H1 (cell line): ENCODE results near the gene E2F2. TPM values are rescaled to one million over a fixed set of nuclear protein-coding genes. Genes with fewer than 3 reads are reported as not detected.
A peak's percentile ranks its signal among the peaks of the same experiment; 100 is the strongest.

ENCODE experiments used
- CTCF ChIA-PET: fragments of 300-600 bp; sonication (Branson Sonifier 250); formaldehyde crosslinking; loops from one replicate; lab custom pipeline; 2021; ENCODE audit not compliant: partially characterized antibody; lab: Charles Lee
- POLR2A ChIA-PET: fragments of 300-600 bp; sonication (Branson Sonifier 250); formaldehyde crosslinking; loops from one replicate; lab custom pipeline; 2021; ENCODE audit warnings: inconsistent platforms; ENCODE audit not compliant: partially characterized antibody; lab: Charles Lee
- DNase-seq, 2 experiments: peaks; one replicate each; pipeline versions ENCODE4 v3.0.0 to v3.0.0-alpha.2; 2010 to 2022; ENCODE audit warnings: low spot score in 2 of 2, low read depth in 1 of 2, mixed read lengths in 1 of 2
- FAIRE-seq: peaks from 2 replicates; lab custom pipeline; 2011; peaks lifted over from hg19 to GRCh38; lab: Jason Lieb, UNC
- H2AFZ ChIP-seq: 2 replicates; pipeline ENCODE4 v1.8.1; 2012; ENCODE audit warnings: low read length, inconsistent platforms
- H2AK5ac ChIP-seq: 2 replicates; pipeline ENCODE4 v1.6.1; 2013; ENCODE audit warnings: low read depth, low read length
- H2BK120ac ChIP-seq: replicated peaks from 2 replicates; pipeline ENCODE3; 2013; ENCODE audit warnings: low read depth, low read length, inconsistent platforms
- H2BK12ac ChIP-seq: 2 replicates; pipeline ENCODE4 v1.6.1; 2013; ENCODE audit warnings: low read depth, low read length
- H2BK15ac ChIP-seq: 2 replicates; pipeline ENCODE4 v1.6.1; 2013; ENCODE audit warnings: low read length
- H2BK20ac ChIP-seq: 2 replicates; pipeline ENCODE4 v1.6.1; 2013; ENCODE audit warnings: low read length
- H2BK5ac ChIP-seq: 2 replicates; pipeline ENCODE4 v1.6.1; 2013; ENCODE audit warnings: low read depth, low read length
- H3K14ac ChIP-seq: 2 replicates; pipeline ENCODE4 v1.6.1; 2013; ENCODE audit warnings: inconsistent platforms; ENCODE audit not compliant: insufficient read length
- H3K18ac ChIP-seq: 2 replicates; pipeline ENCODE4 v1.6.1; 2013; ENCODE audit warnings: low read length; ENCODE audit errors: extremely low read depth
- H3K23ac ChIP-seq: 2 replicates; pipeline ENCODE4 v1.6.1; 2013; ENCODE audit warnings: inconsistent platforms; ENCODE audit not compliant: insufficient read length
- H3K23me2 ChIP-seq: 2 replicates; pipeline ENCODE4 v1.6.1; 2013; ENCODE audit warnings: low read depth, low read length
- H3K27ac ChIP-seq: 2 replicates; pipeline ENCODE4 v1.6.1; 2011; ENCODE audit warnings: low read depth, low read length, inconsistent platforms
- H3K27me3 ChIP-seq, 4 experiments: replicated peaks in 1 of 4; 1 replicate in 1 of 4; 2 replicates in 3 of 4; pipeline versions ENCODE4 v1.6.1 to v1.8.1; 2011 to 2013; ENCODE audit warnings: low read length in 3 of 4, mild to moderate bottlenecking in 3 of 4, inconsistent platforms in 2 of 4, mixed read lengths in 2 of 4, moderate library complexity in 1 of 4; ENCODE audit not compliant: control insufficient read depth in 3 of 4, insufficient read depth in 3 of 4; ENCODE audit errors: extremely low read depth in 1 of 4
- H3K36me3 ChIP-seq, 4 experiments: 2 replicates each; pipeline versions ENCODE4 v1.6.1 to v1.8.1; 2011 to 2013; ENCODE audit warnings: mild to moderate bottlenecking in 4 of 4, low read length in 3 of 4, moderate library complexity in 2 of 4, control low read depth in 1 of 4, inconsistent platforms in 1 of 4; ENCODE audit not compliant: insufficient read depth in 4 of 4, control insufficient read depth in 2 of 4
- H3K4ac ChIP-seq: replicated peaks from 2 replicates; pipeline ENCODE3; 2013; ENCODE audit warnings: low read length, low read depth, mixed read lengths, inconsistent platforms; ENCODE audit not compliant: insufficient read length
- H3K4me1 ChIP-seq, 4 experiments: replicated peaks in 1 of 4; 1 replicate in 1 of 4; 2 replicates in 3 of 4; pipeline versions ENCODE4 v1.6.1 to v1.8.1; 2011 to 2013; ENCODE audit warnings: low read length in 3 of 4, inconsistent platforms in 2 of 4, mixed read lengths in 1 of 4; ENCODE audit not compliant: insufficient read depth in 4 of 4, control insufficient read depth in 3 of 4
- H3K4me2 ChIP-seq, 2 experiments: 2 replicates each; pipeline versions ENCODE4 v1.6.1 to v1.8.1; 2011 to 2013; ENCODE audit warnings: low read depth in 2 of 2, low read length in 2 of 2, control low read depth in 1 of 2, inconsistent platforms in 1 of 2, mild to moderate bottlenecking in 1 of 2; ENCODE audit not compliant: insufficient read depth in 1 of 2
- H3K4me3 ChIP-seq, 4 experiments: fragments of 200-600, 300-600 bp in 1 of 4; sonication (generic), shearing (Covaris generic), sonication (Bioruptor Twin) in 1 of 4; 2 replicates each; pipeline versions ENCODE4 v1.5.1 to v1.8.1; 2011 to 2016; ENCODE audit warnings: low read length in 4 of 4, low read depth in 3 of 4, control low read depth in 2 of 4, inconsistent platforms in 2 of 4, mild to moderate bottlenecking in 2 of 4, mixed read lengths in 1 of 4, moderate library complexity in 1 of 4; ENCODE audit not compliant: insufficient read depth in 2 of 4; ENCODE audit errors: extremely low read depth in 1 of 4
- H3K56ac ChIP-seq: replicated peaks from 2 replicates; pipeline ENCODE3; 2013; ENCODE audit warnings: low read depth, mild to moderate bottlenecking, mixed read lengths, low read length, inconsistent platforms; ENCODE audit not compliant: insufficient read length
- H3K79me1 ChIP-seq: 2 replicates; pipeline ENCODE4 v1.6.1; 2013; ENCODE audit warnings: low read depth, low read length, control low read depth
- H3K79me2 ChIP-seq, 2 experiments: 2 replicates each; pipeline versions ENCODE4 v1.6.1 to v1.8.1; 2012 to 2013; ENCODE audit warnings: low read length in 2 of 2, mild to moderate bottlenecking in 2 of 2, inconsistent platforms in 1 of 2; ENCODE audit not compliant: insufficient read depth in 2 of 2, control insufficient read depth in 1 of 2
- H3K9ac ChIP-seq, 4 experiments: replicated peaks in 1 of 4; 1 replicate in 1 of 4; 2 replicates in 3 of 4; pipeline versions ENCODE4 v1.6.1 to v1.8.1; 2011 to 2013; ENCODE audit warnings: low read depth in 3 of 4, low read length in 3 of 4, control low read depth in 2 of 4, mild to moderate bottlenecking in 2 of 4, moderate library complexity in 2 of 4, inconsistent platforms in 1 of 4; ENCODE audit errors: extremely low read depth in 1 of 4
- H3K9me3 ChIP-seq, 2 experiments: 2 replicates each; pipeline versions ENCODE4 v1.6.1 to v1.8.1; 2012 to 2013; ENCODE audit warnings: mild to moderate bottlenecking in 2 of 2, moderate library complexity in 2 of 2, control low read depth in 1 of 2, inconsistent platforms in 1 of 2, low read depth in 1 of 2, low read length in 1 of 2, mixed read lengths in 1 of 2; ENCODE audit not compliant: insufficient read depth in 2 of 2
- H4K20me1 ChIP-seq, 2 experiments: replicated peaks in 1 of 2; 2 replicates each; pipeline versions ENCODE3 to v1.8.1; 2011 to 2013; ENCODE audit warnings: inconsistent platforms in 2 of 2, low read length in 2 of 2, mild to moderate bottlenecking in 1 of 2; ENCODE audit not compliant: insufficient read depth in 2 of 2, control insufficient read depth in 1 of 2
- H4K5ac ChIP-seq: 2 replicates; pipeline ENCODE4 v1.6.1; 2013; ENCODE audit warnings: low read length, low read depth, mixed read lengths, inconsistent platforms; ENCODE audit not compliant: insufficient read length
- H4K8ac ChIP-seq: 2 replicates; pipeline ENCODE4 v1.8.0; 2013; ENCODE audit warnings: mild to moderate bottlenecking, moderate library complexity, low read length, inconsistent platforms; ENCODE audit not compliant: insufficient read depth; ENCODE audit errors: extremely low read depth
- H4K91ac ChIP-seq: replicated peaks from 2 replicates; pipeline ENCODE3; 2013; ENCODE audit warnings: low read length, mixed read lengths, inconsistent platforms; ENCODE audit not compliant: insufficient read length
- CREB1 ChIP-seq: IDR thresholded peaks from 2 replicates; pipeline ENCODE4 v1.6.1; 2012; ENCODE audit warnings: inconsistent platforms
- GABPA ChIP-seq: IDR thresholded peaks from 2 replicates; pipeline ENCODE4 v1.6.1; 2011; ENCODE audit warnings: mild to moderate bottlenecking, low read length, moderate library complexity, borderline replicate concordance; ENCODE audit not compliant: insufficient read depth
- KDM5A ChIP-seq: fragments of 200-600 bp; IDR thresholded peaks from 2 replicates; pipeline ENCODE4 v1.7.1; 2012; ENCODE audit warnings: mild to moderate bottlenecking, low read length, inconsistent platforms, mixed read lengths
- MAFK ChIP-seq: IDR thresholded peaks from 2 replicates; pipeline ENCODE4 v1.6.1; 2012; ENCODE audit warnings: low read depth, mild to moderate bottlenecking, improper control_type of control experiment, low read length
- NANOG ChIP-seq: IDR thresholded peaks from 2 replicates; pipeline ENCODE4 v1.6.1; 2011; ENCODE audit warnings: low read length, low read depth, mild to moderate bottlenecking, inconsistent platforms; ENCODE audit not compliant: insufficient read depth, poor library complexity, severe bottlenecking
- PHF8 ChIP-seq: fragments of 200-600 bp; sonication (generic); conservative IDR thresholded peaks from 2 replicates; pipeline ENCODE4 v1.7.1; 2012; ENCODE audit warnings: low read depth, mild to moderate bottlenecking, inconsistent platforms, low read length, moderate library complexity
- POLR2A ChIP-seq, 2 experiments: IDR thresholded peaks; 1 replicate in 1 of 2; 2 replicates in 1 of 2; pipeline ENCODE4 v1.6.1; 2011; ENCODE audit warnings: low read depth in 2 of 2, low read length in 2 of 2, mild to moderate bottlenecking in 2 of 2; ENCODE audit errors: control extremely low read depth in 1 of 2
- POU5F1 ChIP-seq: IDR thresholded peaks from 2 replicates; pipeline ENCODE4 v1.6.1; 2011; ENCODE audit warnings: low read depth, mild to moderate bottlenecking, low read length, moderate library complexity
- SRF ChIP-seq: IDR thresholded peaks from 2 replicates; pipeline ENCODE4 v1.6.1; 2011; ENCODE audit warnings: mild to moderate bottlenecking, low read depth, low read length, moderate library complexity
- TCF12 ChIP-seq: IDR thresholded peaks from 2 replicates; pipeline ENCODE4 v1.6.1; 2011; ENCODE audit warnings: low read depth, mild to moderate bottlenecking, low read length
- YY1 ChIP-seq: IDR thresholded peaks from 2 replicates; pipeline ENCODE4 v1.6.1; 2011; ENCODE audit warnings: low read depth, mild to moderate bottlenecking, low read length
- WGBS, 2 experiments: shearing (Covaris generic) in 1 of 2; methylation state at CpG; one replicate each; pipeline versions ENCODE4 v1.1.6 to v1.1.7; 2013 to 2015; ENCODE audit warnings: low lambda C conversion rate in 2 of 2, mixed read lengths in 2 of 2, inconsistent platforms in 1 of 2, low coverage in 1 of 2, missing lambda C conversion rate in 1 of 2; ENCODE audit not compliant: insufficient replicate concordance in 2 of 2, insufficient coverage in 1 of 2, insufficient read length in 1 of 2; ENCODE audit errors: extremely low coverage in 1 of 2, missing lambda C conversion rate in 1 of 2; 5-methylcytosine and 5-hydroxymethylcytosine counted together
- polyA plus RNA-seq, 7 experiments: library from polyadenylated mRNA; depleted of rRNA in 3 of 7; stranded (reverse) in 5 of 7; unstranded in 2 of 7; fragments of >200 nt in 5 of 7; fragments of 200-250 nt in 2 of 7; gene quantifications; 1 replicate in 5 of 7; 2 replicates in 1 of 7; 4 replicates in 1 of 7; pipeline versions ENCODE4 v1.2.1 to v1.2.3, GENCODE V29; 2011 to 2013; ENCODE audit warnings: missing spikeins in 2 of 7, mixed read lengths in 2 of 7
- total RNA-seq: library from RNA; stranded (reverse); fragmentation: NEBNext Ultra II Directional; extraction: Animal tissue kit (Norgen Biotek cat#: 25700); gene quantifications from 2 replicates; pipeline ENCODE4 v1.2.1, GENCODE V29; 2021
- TF ChIP-seq, protein P1 (sequence below): IDR thresholded peaks from 2 replicates; pipeline ENCODE4 v1.6.1; 2012; ENCODE audit warnings: low read length, inconsistent platforms

E2F2 gene
- total and polyA plus RNA-seq, 2 of the 8 experiments (the other 6 are each of a cell fraction or from before 2014, with no cell fraction given), result 1.8 to 7.0 TPM

DNA sequence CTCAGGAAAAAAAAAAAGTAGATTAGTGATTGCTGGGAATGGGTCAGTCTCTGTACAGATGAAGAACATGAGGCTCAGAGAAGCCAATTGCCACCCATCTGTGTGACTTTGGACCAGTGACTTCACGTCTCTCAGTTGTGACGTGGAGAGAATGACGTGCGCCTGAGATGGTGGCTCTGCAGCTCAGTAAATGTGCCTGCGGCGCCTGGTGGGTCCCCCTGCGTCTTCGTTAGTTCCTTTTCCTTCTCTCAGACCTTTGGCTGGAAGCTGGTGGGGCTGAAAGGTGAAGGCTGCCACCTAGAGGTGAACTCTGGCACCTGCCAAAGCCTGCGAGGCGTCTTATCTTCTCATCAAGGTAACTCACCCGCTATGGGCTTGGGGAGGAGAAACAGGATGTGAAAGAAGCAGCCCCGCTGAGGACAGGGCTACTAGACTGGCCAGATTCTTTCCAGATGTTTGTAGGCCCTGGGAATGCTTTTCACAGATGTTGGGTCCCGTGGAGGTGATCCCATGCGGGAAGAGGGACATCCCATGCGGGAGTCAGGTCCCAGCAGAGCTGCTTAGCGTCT is 8.7 kb upstream of the E2F2 start:
- Histone ChIP-seq H2AK5ac (no peak overlapping the region), H3K4me1 (peaks cover 0 to under 1% (median 0%) of the 10 kb centered on the region in 4 experiments; a peak in 2 of 7 replicates), H3K36me3 (no peaks in the 10 kb centered on the region), H3K4me3 (no peak overlapping the region), H3K79me1 (no peaks in the 10 kb centered on the region), H4K20me1 (no peaks in the 10 kb centered on the region), H3K14ac (no peak overlapping the region), H3K79me2 (no peaks in the 10 kb centered on the region), H4K91ac (peak overlapping the region; percentile 61), H3K9me3 (no peaks in the 10 kb centered on the region), H2BK12ac (no peak overlapping the region), H2BK15ac (no peak overlapping the region), H3K23ac (no peak overlapping the region), H2BK20ac (no peak overlapping the region), H3K56ac (no peak overlapping the region), H3K9ac (no peak overlapping the region), H3K27me3 (no peaks in the 10 kb centered on the region), H4K8ac (no peak overlapping the region), H4K5ac (no peak overlapping the region), H2BK120ac (no peak overlapping the region), H2BK5ac (no peak overlapping the region), H3K27ac (no peak overlapping the region), H3K23me2 (peaks cover 2% of the 10 kb centered on the region; the same call in 1 of the 2 replicates), H3K18ac (0 out of 2 replicates have a peak overlapping the region, but pooled peaks have one; percentile 32), H2AFZ (peak overlapping the region; percentile 73; the same call in 1 of the 2 replicates), H3K4ac (no peak overlapping the region), H3K4me2 (peak overlapping the region in 1 of 2 experiments; percentile 26; a peak in 3 of 4 replicates)
- POLR2A ChIA-PET, result interaction anchor here (0.6 to 1.1 kb wide), 5 partner anchors 9 to 158 kb away, joined by 3 to 4 read pairs (median 3); partner anchors contain the start of genes E2F2 and ID3
- FAIRE-seq (no peak), DNase-seq (peak; percentile 95 to 98)
- CTCF ChIA-PET, result interaction anchor here (0.6 to 21.9 kb wide), 27 partner anchors 9 to 182 kb away, joined by 3 to 706 read pairs (median 4); partner anchors contain the start of genes ASAP3, E2F2 and ID3
- 16% methylated on average over 15 of the region's 16 CpGs; no CpG with 5 or more reads in 1 of the 2 experiments for WGBS, 2 experiments
- TF ChIP-seq NANOG, result no peak
- TF ChIP-seq, protein P1, sequence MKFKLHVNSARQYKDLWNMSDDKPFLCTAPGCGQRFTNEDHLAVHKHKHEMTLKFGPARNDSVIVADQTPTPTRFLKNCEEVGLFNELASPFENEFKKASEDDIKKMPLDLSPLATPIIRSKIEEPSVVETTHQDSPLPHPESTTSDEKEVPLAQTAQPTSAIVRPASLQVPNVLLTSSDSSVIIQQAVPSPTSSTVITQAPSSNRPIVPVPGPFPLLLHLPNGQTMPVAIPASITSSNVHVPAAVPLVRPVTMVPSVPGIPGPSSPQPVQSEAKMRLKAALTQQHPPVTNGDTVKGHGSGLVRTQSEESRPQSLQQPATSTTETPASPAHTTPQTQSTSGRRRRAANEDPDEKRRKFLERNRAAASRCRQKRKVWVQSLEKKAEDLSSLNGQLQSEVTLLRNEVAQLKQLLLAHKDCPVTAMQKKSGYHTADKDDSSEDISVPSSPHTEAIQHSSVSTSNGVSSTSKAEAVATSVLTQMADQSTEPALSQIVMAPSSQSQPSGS, result no peak
- no peak for TF ChIP-seq POU5F1
- no peak for TF ChIP-seq PHF8
- no peak; the same call in 1 of the 2 replicates for TF ChIP-seq TCF12
- no peak for TF ChIP-seq MAFK
- 0 out of 2 replicates have a peak, but pooled peaks have one; percentile 15 for TF ChIP-seq GABPA
- TF ChIP-seq SRF, result peak; percentile 50; the same call in 1 of the 2 replicates
- no peak for TF ChIP-seq POLR2A (IDR thresholded peaks at IDR 0.05; ENCODE audit: control extremely low read depth in 1 of 2, low read depth in 2 of 2, low read length in 2 of 2)
- TF ChIP-seq CREB1, result peak; percentile 96
- no peak for TF ChIP-seq KDM5A
- TF ChIP-seq YY1, result peak; percentile 69
